HS-27A (cell line): Measurements from ENCODE around the gene STRN3.
"Not testable (repeated sequence)": the region's sequence is repeated elsewhere in the genome, so short reads cannot be mapped to it uniquely, and the experiment has no call there.

Experiments used
- DNase-seq: peaks from one replicate; pipeline ENCODE4 v3.0.0-alpha.2; 2012; ENCODE audit warnings: low read depth, missing footprints

STRN3 gene

DNA sequence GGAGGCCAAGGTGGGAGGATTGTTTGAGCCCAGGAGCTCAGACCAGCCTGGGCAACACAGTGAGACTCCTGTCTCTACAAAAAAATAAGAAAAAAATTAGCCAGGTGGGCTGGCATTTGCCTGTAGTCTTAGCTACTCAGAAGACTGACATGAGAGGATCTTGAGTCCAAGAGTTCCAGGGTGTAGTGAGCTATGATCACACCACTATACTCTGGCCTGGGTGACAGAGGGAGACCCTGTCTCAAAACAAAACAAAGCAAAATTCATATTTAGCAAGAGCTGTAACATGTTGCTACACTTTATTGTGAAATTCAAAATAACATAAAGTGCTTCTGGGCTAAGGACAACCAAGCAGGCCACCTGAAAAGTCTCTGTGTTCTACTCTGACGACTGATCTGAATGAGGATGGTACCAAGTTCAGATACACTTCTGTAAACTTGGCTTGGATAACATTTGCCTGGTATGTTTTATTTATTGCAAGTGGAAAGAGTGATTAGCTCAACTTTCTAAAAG, 11.6 kb upstream of the STRN3 start:
- DNase-seq: no peak

DNA sequence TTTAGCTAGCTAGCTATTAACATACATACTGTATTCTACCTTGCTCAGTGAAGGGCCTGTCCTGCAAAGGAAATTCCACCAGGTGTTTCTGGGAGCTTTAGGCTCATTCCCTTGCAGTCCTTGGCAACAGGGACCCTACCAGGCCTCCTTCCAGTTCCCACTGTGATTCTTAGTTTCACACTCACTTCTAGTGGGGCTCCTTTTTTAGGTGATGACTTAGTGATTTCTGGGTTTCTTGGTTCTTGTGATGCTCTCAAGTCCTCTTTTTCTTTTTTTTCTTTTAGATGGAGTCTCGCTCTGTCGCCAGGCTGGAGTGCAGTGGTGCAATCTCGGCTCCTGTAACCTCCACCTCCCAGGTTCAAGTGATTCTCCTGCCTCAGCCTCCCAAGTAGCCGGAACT, 10.4 kb upstream of the STRN3 start:
- no peak for DNase-seq

- no peak for DNase-seq
Measured at GRCh38 chr14:31030469-31030868, 4.3 kb upstream of the STRN3 start.

DNA sequence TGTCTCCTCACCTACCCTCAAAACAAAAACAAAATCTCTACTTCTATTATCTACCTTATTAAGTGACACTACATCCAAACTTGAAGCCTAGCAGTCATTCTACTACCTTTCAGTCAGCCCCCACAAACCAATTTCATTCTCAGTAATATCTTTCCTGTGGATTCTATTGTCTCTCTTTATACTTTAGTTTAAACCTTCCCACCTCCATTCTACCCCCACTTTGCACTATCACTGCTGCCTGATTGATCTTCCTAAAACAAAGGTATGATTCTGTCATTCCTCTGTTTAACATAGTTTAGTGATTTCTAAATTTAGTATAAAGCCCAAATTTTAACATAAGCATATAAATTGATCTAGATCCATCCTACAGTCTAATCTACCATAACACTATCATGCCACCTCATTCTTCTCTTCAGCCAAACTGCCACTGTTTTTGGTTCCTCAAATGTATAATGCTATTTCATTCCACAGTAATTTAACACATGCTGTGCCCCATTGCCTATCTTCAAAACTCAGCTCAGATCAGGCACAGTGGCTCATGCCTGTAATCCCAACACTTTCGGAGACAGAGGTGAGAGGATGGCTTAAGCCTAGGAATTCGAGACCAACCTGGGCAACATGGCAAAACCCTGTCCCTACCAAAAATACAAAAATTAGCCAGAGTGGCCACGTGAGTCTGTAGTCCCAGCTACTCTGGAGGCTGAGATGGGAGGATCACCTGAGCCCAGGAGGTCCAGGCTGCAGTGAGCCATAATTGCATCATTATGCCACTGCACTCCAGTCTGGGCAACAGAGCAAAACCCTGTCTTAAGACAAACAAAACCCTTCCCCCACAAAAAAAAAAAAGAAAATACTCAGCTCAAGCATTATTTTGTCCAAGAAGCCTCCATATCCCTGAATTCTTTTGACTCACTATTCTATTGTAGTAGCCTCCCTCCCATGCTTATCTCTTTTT, 3.1 kb upstream of the STRN3 start:
- no peak for DNase-seq

GRCh38 chr14:31027847-31028246, 1.7 kb upstream of the STRN3 start:
- no peak for DNase-seq

GRCh38 chr14:31026450-31027235, 464 bp upstream of the STRN3 start:
- DNase-seq: peak; percentile 99

DNA sequence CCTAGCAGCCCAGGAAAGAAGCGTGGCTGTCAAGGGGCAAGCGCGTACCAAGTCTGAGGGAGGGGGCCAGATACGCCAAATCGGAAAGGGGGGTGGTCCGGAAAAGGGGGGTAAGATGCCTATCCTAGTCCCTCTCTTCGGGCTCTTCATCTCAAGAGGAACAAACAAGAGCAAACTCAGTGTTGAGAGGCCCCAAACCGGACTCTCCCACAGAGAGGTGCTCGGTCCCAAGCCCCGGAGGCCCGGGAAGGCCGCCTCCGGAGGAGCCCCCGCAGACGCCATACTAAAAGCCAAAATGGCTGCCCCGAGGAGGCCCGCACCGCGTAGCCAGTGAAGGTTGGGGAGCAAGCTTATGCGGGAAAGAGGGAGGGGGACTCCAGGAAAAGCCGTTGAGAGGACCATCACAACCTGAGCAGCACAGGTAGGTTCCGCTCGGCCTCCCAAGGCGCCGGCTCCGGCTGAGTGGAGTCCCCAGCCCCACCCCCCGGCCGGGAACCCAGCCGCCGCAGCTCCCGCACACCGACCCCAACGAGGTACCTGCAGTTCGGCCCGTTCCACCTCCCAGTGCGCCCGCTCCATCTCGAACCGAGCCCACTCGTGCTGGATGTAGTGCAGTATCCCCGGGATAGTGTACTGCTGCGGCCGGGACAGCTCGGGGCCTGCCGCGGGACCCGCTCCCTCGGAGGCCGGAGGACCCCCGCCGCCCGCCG, 657 bp downstream of the STRN3 start, which contains the start of gene AP4S1:
TSS of gene AP4S1 (plus strand) at position 283 of the 710 bp plus-strand sequence. CDS start 40,548 bp downstream, outside the sequence.
- DNase-seq: no peak

DNA sequence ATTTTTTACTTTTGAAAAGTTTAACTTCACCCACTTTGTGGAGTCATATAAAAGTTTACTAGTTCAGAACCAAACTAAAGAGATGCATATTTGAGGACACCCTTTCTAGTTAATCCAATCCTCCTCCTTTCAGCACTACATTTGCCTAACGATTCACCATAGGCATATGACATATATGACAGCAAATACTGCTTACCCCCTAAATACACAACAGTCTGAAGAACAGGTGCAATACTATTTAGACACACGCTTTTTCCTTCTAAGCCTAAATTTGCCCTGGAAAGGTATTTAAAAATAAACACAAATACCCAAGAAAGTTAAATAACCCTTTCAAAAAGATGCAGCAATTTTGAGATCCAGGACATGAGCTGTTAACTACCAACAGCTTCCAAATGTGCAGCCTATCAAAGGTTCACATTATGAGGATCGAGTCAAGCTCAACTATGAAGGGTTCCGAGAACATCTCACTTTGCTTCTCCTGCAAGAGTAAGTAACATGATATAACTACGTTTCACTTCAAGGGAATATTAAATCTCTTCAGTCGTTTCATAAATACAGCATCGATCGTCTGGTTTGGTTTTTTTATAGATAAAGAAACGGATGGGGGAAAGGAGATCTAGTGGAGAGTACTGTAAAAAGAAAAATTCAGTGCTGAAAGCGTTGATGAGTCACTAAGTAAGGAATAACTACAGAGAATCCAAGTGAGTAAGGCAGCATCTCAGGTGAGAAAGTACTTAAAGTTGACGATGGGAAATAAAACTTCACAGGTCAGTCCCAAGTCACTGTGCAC, 1.4 kb downstream of the STRN3 start:
- DNase-seq: peak; percentile 22

DNA sequence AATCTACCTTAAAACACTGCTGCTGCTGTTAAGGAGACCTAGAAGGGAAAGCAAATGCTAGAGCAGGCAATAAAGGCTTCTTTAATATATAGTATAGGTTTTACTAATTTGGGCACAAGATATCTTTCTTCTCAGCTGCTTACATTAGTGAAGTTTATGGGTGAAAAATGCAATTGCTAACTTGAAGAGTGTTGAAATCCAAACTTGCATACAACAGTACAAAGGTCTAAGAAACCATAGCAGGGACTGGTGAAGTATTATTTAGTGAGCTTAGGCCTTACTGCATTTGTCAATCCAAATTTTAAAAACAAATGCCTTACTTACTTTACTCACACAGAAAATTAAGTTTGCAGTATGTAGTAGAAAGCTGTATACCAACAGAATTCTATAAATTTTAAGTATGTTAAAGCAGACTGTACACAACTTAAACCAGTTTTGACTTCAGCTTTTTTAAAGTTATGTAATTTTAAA, 2.1 kb downstream of the STRN3 start:
- no peak for DNase-seq

- no peak for DNase-seq
Measured at GRCh38 chr14:31022386-31022785, 3.8 kb downstream of the STRN3 start.

GRCh38 chr14:31021576-31021949, 4.6 kb downstream of the STRN3 start:
- no peak for DNase-seq

DNA sequence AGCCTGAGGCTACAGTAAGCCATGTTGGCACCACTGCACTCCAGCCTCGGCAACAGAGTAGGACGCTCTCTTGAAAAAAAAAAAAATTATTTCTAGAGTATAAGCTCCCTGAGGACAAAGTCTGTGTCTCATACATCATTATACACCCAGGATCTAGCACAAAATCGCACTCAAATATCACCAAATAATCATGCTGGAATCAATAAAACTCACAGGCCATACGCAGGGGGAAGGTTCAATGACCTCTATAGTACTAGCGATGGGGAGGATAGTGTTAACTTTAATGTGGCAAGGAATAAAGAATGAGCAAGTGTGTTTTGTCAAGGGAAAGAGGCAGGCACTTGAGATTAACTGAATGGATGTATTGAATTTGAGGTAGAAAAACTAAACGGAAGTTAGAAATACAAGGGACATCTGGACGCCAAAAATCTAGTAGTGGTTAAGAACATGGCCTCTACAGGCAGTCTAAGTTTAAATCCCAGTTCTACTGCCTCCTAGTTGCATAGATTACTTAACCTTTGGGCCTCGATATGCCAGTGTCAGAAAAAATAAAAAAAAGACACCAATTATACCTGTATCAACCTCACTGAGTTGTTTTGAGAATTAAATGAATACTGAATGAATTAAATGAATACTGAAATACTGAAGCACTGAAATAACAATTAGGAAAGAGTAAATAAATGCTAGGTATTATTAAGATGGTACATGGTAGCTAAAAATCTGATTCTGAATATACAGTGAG, 5.2 kb downstream of the STRN3 start:
- DNase-seq: no peak

- DNase-seq: no peak
Measured at GRCh38 chr14:31018057-31018645, 8.0 kb downstream of the STRN3 start.

DNA sequence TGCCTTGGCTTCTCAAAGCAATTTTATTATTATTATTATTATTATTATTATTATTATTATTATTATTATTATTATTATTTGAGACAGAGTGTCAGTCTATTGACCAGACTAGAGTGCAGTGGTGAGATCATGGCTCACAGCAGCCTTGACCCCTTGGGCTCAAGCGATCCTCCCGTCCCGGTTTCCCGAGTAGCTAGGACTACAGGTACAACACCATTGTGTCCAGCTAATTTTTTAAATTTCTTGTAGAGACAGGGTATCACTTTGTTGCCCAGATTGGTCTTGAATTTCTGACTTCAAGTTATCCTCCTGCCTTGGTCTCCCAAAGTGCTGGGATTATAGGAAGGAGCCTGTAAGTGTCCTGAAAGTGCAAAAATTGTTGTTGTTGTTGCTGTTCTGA, 12.3 kb downstream of the STRN3 start:
- DNase-seq: no peak

DNA sequence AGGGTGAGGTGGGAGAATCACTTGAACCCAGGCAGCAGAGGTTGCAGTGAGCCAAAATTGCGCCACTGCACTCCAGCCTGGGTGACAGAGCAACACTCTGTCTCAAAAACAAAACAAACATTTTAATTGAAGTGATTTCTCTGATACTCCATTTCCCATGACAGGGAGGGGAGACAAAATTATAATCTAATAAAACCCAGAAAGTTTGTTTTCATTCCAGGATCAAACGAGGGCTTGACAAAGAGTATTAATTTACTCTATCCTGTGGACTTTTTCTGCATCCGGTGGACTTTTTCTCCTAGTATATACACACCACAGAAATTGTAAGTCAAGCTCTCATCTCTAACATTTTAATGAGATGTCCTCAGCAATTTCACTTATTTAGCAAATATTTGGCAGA, 15.2 kb downstream of the STRN3 start:
- DNase-seq: no peak

DNA sequence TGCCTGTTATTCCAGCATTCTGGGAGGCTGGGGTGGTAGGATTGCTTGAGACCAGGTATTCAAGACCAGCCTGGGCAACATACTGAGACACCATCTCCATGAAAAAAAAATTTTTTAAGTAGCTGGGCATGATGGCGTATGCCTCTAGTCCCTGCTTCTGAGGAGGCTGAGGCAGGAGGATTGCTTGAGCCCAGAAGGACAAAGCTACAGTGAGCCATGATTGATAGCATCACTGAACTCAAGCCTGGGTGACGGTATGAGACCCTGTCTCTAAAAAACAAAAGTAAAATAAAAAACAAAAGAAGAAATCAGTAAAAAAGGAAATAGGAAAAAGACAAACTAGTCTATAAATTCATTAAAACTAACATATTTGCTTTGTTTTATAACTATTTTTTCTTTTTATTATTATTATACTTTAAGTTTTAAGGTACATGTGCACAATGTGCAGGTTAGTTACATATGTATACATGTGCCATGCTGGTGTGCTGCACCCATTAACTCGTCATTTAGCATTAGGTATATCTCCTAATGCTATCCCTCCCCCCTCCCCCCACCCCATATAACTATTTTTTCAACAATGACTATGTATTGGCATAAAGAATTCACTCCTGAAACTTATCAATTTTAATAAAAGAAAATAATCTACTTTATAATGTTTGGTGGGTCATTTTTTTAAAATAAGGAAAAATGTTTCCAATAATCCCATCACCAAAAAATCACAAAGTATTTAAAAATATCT, 16.2 kb downstream of the STRN3 start:
- DNase-seq: no peak

DNA sequence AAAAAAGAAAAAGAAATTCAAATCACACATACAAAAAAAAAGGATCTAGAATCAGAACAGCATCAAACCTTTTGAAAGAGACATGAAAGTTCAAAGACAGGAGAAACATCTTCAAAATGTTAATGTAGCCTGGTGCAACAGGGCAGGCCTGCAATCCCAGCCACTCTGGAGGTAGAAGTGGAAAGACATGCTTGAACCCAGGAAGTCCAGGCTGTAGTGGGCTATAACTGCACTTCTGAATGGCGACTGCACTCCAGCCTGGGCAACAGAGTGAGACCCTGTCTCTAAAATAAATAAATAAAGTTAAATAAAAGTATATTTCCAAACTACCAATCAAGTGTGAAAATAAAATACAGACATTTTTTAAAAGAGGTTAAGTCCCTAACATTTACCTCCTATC, 19.5 kb downstream of the STRN3 start:
- DNase-seq: no peak

- DNase-seq: not testable (repeated sequence)
Measured at GRCh38 chr14:31004007-31004406, 22.2 kb downstream of the STRN3 start.

DNA sequence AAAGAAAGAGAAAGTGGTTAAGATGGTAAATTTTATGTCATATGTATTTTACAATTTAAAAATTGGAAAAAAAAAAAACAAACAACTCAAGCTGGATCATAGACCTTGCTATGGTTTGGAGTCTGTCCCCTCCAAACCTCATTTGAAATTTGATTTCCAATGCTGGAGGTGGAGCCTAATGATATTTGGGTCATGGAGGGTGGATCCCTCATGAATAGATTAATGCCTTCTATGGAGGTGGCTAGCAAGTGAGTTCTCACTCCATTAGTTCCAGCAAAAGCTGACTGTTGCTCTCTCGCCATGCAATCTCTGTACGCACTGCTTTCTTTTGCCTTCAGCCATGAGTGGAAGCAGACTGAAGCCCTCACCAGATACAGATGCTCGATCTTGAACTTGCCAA, 22.9 kb downstream of the STRN3 start:
- DNase-seq: no peak

GRCh38 chr14:31001339-31001658, 24.9 kb downstream of the STRN3 start:
- no peak for DNase-seq
